Measurements from ENCODE around the gene LST1. TPM values are rescaled to one million over a fixed set of nuclear protein-coding genes. Genes with fewer than 3 reads are reported as not detected.

The LST1 gene
- total RNA-seq, 1 donor: not detected

- H2AFZ ChIP-seq (ENCODE audit: low read length): no peak overlapping the region
- H3K36me3 ChIP-seq (ENCODE audit: insufficient read depth, low read length): peaks cover 96% of the 10 kb centered on the region
- DNase-seq (ENCODE audit: insufficient read length, low spot score, missing footprints): peak; percentile 34
- peak overlapping the region; percentile 33 for H3K27ac ChIP-seq (ENCODE audit: low read depth, low read length)
- peaks cover 42% of the 10 kb centered on the region for H3K79me2 ChIP-seq (ENCODE audit: insufficient read depth, low read length)
- no peaks in the 10 kb centered on the region for H3K4me1 ChIP-seq (ENCODE audit: insufficient read depth, low read length)
- no peak for TF ChIP-seq CTCF (IDR thresholded peaks at IDR 0.05; ENCODE audit: extremely low read depth, low read depth, low read length)
- no peak overlapping the region for H3K4me3 ChIP-seq (ENCODE audit: insufficient read depth, low read length)
- peaks cover 37% of the 10 kb centered on the region for H4K20me1 ChIP-seq (ENCODE audit: insufficient read depth, low read length)
- H3K4me2 ChIP-seq (ENCODE audit: insufficient read depth, low read length): no peak overlapping the region
- H3K27me3 ChIP-seq (ENCODE audit: insufficient read depth, low read length): no peaks in the 10 kb centered on the region
- H3K9me3 ChIP-seq (ENCODE audit: low read depth, low read length): no peaks in the 10 kb centered on the region
Observed at GRCh38 chr6:31632279-31632946, 46.3 kb downstream of the LST1 start.

GRCh38 chr6:31633447-31633846, 47.4 kb downstream of the LST1 start:
- DNase-seq (ENCODE audit: insufficient read length, low spot score, missing footprints): no peak
- no peak overlapping the region for H3K4me2 ChIP-seq (ENCODE audit: insufficient read depth, low read length)
- H2AFZ ChIP-seq (ENCODE audit: low read length): no peak overlapping the region
- no peaks in the 10 kb centered on the region for H3K27me3 ChIP-seq (ENCODE audit: insufficient read depth, low read length)
- TF ChIP-seq CTCF (IDR thresholded peaks at IDR 0.05; ENCODE audit: extremely low read depth, low read depth, low read length): no peak
- peaks cover 32% of the 10 kb centered on the region for H3K79me2 ChIP-seq (ENCODE audit: insufficient read depth, low read length)
- peaks cover 32% of the 10 kb centered on the region for H4K20me1 ChIP-seq (ENCODE audit: insufficient read depth, low read length)
- no peak overlapping the region for H3K4me3 ChIP-seq (ENCODE audit: insufficient read depth, low read length)
- no peaks in the 10 kb centered on the region for H3K4me1 ChIP-seq (ENCODE audit: insufficient read depth, low read length)
- peaks cover 95% of the 10 kb centered on the region for H3K36me3 ChIP-seq (ENCODE audit: insufficient read depth, low read length)
- H3K9me3 ChIP-seq (ENCODE audit: low read depth, low read length): no peaks in the 10 kb centered on the region
- no peak overlapping the region for H3K27ac ChIP-seq (ENCODE audit: low read depth, low read length)

- H3K4me3 ChIP-seq (ENCODE audit: insufficient read depth, low read length): no peak overlapping the region
- H3K4me1 ChIP-seq (ENCODE audit: insufficient read depth, low read length): peaks cover under 1% of the 10 kb centered on the region
- peaks cover 93% of the 10 kb centered on the region for H3K36me3 ChIP-seq (ENCODE audit: insufficient read depth, low read length)
- TF ChIP-seq CTCF (IDR thresholded peaks at IDR 0.05; ENCODE audit: extremely low read depth, low read depth, low read length): no peak
- H3K27me3 ChIP-seq (ENCODE audit: insufficient read depth, low read length): no peaks in the 10 kb centered on the region
- H2AFZ ChIP-seq (ENCODE audit: low read length): no peak overlapping the region
- H4K20me1 ChIP-seq (ENCODE audit: insufficient read depth, low read length): peaks cover 30% of the 10 kb centered on the region
- H3K79me2 ChIP-seq (ENCODE audit: insufficient read depth, low read length): peaks cover 28% of the 10 kb centered on the region
- DNase-seq (ENCODE audit: insufficient read length, low spot score, missing footprints): peak; percentile 73
- peak overlapping the region; percentile 30 for H3K27ac ChIP-seq (ENCODE audit: low read depth, low read length)
- no peaks in the 10 kb centered on the region for H3K9me3 ChIP-seq (ENCODE audit: low read depth, low read length)
- no peak overlapping the region for H3K4me2 ChIP-seq (ENCODE audit: insufficient read depth, low read length)
Observed at GRCh38 chr6:31634131-31634530, 48.1 kb downstream of the LST1 start.

- H3K27ac ChIP-seq (ENCODE audit: low read depth, low read length): peak overlapping the region; percentile 30
Observed at GRCh38 chr6:31634969-31635575, 49.0 kb downstream of the LST1 start.

More at GRCh38 chr6:31634969-31635575, 49.0 kb downstream of the LST1 start:
- Histone ChIP-seq H4K20me1 (ENCODE audit: insufficient read depth, low read length) (peaks cover 33% of the 10 kb centered on the region), H3K4me2 (ENCODE audit: insufficient read depth, low read length) (no peak overlapping the region), H3K9me3 (ENCODE audit: low read depth, low read length) (no peaks in the 10 kb centered on the region), H3K4me1 (ENCODE audit: insufficient read depth, low read length) (peaks cover 7% of the 10 kb centered on the region), H2AFZ (ENCODE audit: low read length) (no peak overlapping the region), H3K4me3 (ENCODE audit: insufficient read depth, low read length) (no peak overlapping the region), H3K27me3 (ENCODE audit: insufficient read depth, low read length) (no peaks in the 10 kb centered on the region), H3K79me2 (ENCODE audit: insufficient read depth, low read length) (peaks cover 22% of the 10 kb centered on the region), H3K36me3 (ENCODE audit: insufficient read depth, low read length) (peaks cover 93% of the 10 kb centered on the region)
- DNase-seq (ENCODE audit: insufficient read length, low spot score, missing footprints): peak; percentile 62
- TF ChIP-seq CTCF (IDR thresholded peaks at IDR 0.05; ENCODE audit: extremely low read depth, low read depth, low read length): no peak

Measured in osteoblast (primary cell).